Lung (tissue), 12 donors: ENCODE measurements around the gene ZNF618. TPM values are rescaled to one million over a fixed set of nuclear protein-coding genes. Genes with fewer than 3 reads are reported as not detected.

Experiments used
- ATAC-seq: fragments of 200-7000 bp; cut with Tn5 transposase; one replicate; pipeline ENCODE4 v1.9.1; 2020; ENCODE audit warnings: moderate number of reproducible peaks; ENCODE audit not compliant: insufficient read depth, low FRiP score
- DNase-seq, 3 donors: peaks; one replicate each; pipeline ENCODE4 v3.0.0-alpha.2; 2013 to 2017
- H3K27ac ChIP-seq, 2 donors: one replicate each; pipeline ENCODE4 v1.5.1; 2013; ENCODE audit warnings: mild to moderate bottlenecking in 2 of 2, moderate library complexity in 2 of 2, control low read depth in 1 of 2, inconsistent platforms in 1 of 2, low read depth in 1 of 2, low read length in 1 of 2
- H3K27me3 ChIP-seq, 3 donors: one replicate each; pipeline ENCODE4 v1.5.1; 2013; ENCODE audit warnings: low read length in 2 of 3; ENCODE audit not compliant: control insufficient read depth in 3 of 3, insufficient read depth in 3 of 3
- H3K36me3 ChIP-seq, 4 donors: one replicate each; pipeline ENCODE4 v1.5.1; 2013; ENCODE audit warnings: low read length in 4 of 4, mild to moderate bottlenecking in 1 of 4, moderate library complexity in 1 of 4; ENCODE audit not compliant: control insufficient read depth in 4 of 4, insufficient read depth in 4 of 4
- H3K4me1 ChIP-seq, 5 donors: one replicate each; pipeline ENCODE4 v1.5.1; 2013; ENCODE audit warnings: low read length in 5 of 5, mild to moderate bottlenecking in 2 of 5, moderate library complexity in 1 of 5; ENCODE audit not compliant: control insufficient read depth in 5 of 5, insufficient read depth in 5 of 5
- H3K4me3 ChIP-seq: one replicate; pipeline ENCODE4 v1.5.1; 2013; ENCODE audit warnings: mild to moderate bottlenecking, control low read depth, moderate library complexity
- H3K9ac ChIP-seq, 2 donors: one replicate each; pipeline ENCODE4 v1.5.1; 2013; ENCODE audit warnings: low read length in 2 of 2, control low read depth in 1 of 2; ENCODE audit not compliant: insufficient read depth in 1 of 2
- H3K9me3 ChIP-seq, 4 donors: one replicate each; pipeline ENCODE4 v1.5.1; 2013; ENCODE audit warnings: low read length in 3 of 4, mild to moderate bottlenecking in 1 of 4, moderate library complexity in 1 of 4; ENCODE audit not compliant: control insufficient read depth in 4 of 4, insufficient read depth in 3 of 4
- CTCF ChIP-seq: IDR thresholded peaks from 2 replicates; pipeline ENCODE4 v1.5.1; 2012; ENCODE audit warnings: mild to moderate bottlenecking; ENCODE audit errors: control extremely low read depth, extremely low read depth
- WGBS, 2 donors: extraction: QIAGEN DNeasy Blood & Tissue Kit; methylation state at CpG; one replicate each; pipeline ENCODE4 v1.1.7; 2013; 5-methylcytosine and 5-hydroxymethylcytosine counted together
- polyA plus RNA-seq, 2 donors: library from polyadenylated mRNA; stranded (reverse); fragments of 200-250 nt; gene quantifications; one replicate each; pipeline ENCODE4 v1.2.1, GENCODE V29; 2013
- total RNA-seq, 2 donors: library from RNA; depleted of rRNA in 1 of 2; stranded (reverse); fragments of >200 nt in 1 of 2; gene quantifications; one replicate each; pipeline ENCODE4 v1.2.1, GENCODE V29; 2014 to 2021
- donor health status: control.
- donor health status: control.
- donor health status: Bipolar disorder and iron deficiency.
- donor health status: healthy.
- donor health status: DM: yes; HTN: yes; CAD: no.

ZNF618 gene
- total and polyA plus RNA-seq, 4 donors, result 1.6 to 16.3 (median 6.0) TPM

DNA sequence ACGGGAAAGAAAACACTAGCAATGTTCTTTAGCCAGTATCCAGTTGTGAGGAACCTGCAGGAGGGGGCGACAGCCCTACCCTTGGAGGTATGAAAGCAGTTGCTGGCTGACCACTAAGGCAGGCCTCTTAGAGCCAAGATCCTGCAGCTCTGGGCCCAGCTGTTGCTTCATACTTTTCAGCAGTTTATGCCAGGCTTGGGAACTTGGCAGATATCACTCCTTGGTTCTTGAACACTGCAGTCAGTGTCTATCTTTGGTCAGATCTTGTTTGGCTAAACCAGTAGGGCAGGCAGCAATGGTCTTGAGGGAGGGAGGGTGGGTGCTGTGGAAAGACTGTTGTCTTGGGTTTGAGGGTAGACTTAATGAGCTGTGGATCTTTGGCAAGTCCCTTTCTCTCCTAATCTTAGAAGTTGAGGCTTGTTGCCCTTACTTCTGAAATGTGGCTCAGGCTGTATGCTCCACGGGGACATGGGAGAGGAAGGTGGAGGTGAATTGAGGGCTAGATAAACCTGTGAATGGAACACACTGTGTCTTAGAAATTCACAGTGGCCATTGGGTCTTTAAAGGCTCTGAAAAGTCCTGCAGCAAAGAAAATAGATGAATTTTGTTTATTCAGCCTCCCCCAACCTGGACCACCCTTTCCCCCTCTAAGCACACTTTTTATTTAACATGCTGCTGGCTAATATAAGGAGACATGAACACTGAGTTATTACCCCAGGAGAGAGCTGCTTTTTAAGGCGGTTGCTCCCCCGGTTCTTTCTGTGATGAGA lies 37.5 kb downstream of the ZNF618 start:
- no peak overlapping the region for H3K27ac ChIP-seq
- H3K9ac ChIP-seq, result no peak overlapping the region
- peaks cover 0 to 12% (median 2%) of the 10 kb centered on the region in 5 donors for H3K4me1 ChIP-seq
- no peaks in the 10 kb centered on the region for H3K9me3 ChIP-seq
- DNase-seq (peak in 2 of 3 donors; percentile 28 to 58), ATAC-seq (no peak)
- TF ChIP-seq CTCF, result no peak
- 87 to 90% methylated on average over 5 of the region's 5 CpGs for WGBS, 2 donors
- no peak overlapping the region for H3K4me3 ChIP-seq
- no peaks in the 10 kb centered on the region for H3K27me3 ChIP-seq
- peaks cover 0 to 5% (median 0%) of the 10 kb centered on the region in 4 donors for H3K36me3 ChIP-seq

- Histone ChIP-seq H3K9ac (no peak overlapping the region), H3K9me3 (no peaks in the 10 kb centered on the region), H3K4me1 (peaks cover 0 to 12% (median 3%) of the 10 kb centered on the region in 5 donors), H3K4me3 (no peak overlapping the region), H3K27ac (no peak overlapping the region), H3K36me3 (peaks cover 0 to 5% (median 0%) of the 10 kb centered on the region in 4 donors), H3K27me3 (no peaks in the 10 kb centered on the region)
- no peak for TF ChIP-seq CTCF
- no peak for ATAC-seq
- WGBS, 2 donors, result 67 to 82% methylated on average over 2 of the region's 2 CpGs
- DNase-seq, result no peak
Observed at GRCh38 chr9:113914517-113914916, 38.4 kb downstream of the ZNF618 start.

DNA sequence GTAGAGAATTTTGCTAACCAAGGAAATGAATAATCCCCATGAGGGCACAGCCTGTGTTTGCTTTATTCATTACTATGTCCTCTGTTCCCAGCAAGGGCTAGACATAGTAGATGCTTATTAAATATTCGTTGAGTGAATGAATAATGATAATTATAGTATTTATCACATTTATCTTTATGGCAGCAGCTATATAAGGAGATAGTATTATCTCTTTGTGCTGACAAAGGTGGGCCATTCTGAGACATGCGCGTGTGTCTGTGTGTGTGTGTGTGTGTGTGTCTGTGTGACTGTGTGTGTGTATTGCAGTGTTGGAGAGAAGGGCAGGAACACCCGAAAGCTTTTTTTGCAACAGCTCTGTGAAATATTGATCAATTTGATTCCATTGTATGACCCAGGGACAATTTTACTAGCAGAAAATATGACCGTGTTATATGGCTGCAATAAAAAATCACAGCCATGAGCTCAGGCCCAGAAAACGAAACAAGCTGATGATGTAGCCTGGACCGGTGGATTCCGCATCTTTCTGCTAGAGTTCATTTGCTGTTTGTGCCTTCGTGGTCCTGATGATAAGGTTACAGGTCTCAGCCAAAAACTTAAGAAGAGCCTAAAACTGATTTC lies 39.8 kb downstream of the ZNF618 start:
- ATAC-seq (no peak), DNase-seq (no peak)
- Histone ChIP-seq H3K4me1 (peaks cover 0 to 12% (median 3%) of the 10 kb centered on the region in 5 donors), H3K9me3 (no peaks in the 10 kb centered on the region), H3K27ac (no peak overlapping the region), H3K36me3 (peaks cover 0 to 5% (median 0%) of the 10 kb centered on the region in 4 donors), H3K27me3 (no peaks in the 10 kb centered on the region), H3K4me3 (no peak overlapping the region), H3K9ac (no peak overlapping the region)
- no peak for TF ChIP-seq CTCF
- WGBS, 2 donors, result 95 to 97% methylated on average over 9 of the region's 9 CpGs
